GM21786 (cell line): ENCODE results near the gene TTC7B.

Experiments used
- ATAC-seq: cut with Tn5 transposase; IDR thresholded peaks from one replicate; pipeline ENCODE4 v1.9.1; 2021; ENCODE audit not compliant: unreplicated experiment

The TTC7B gene

DNA sequence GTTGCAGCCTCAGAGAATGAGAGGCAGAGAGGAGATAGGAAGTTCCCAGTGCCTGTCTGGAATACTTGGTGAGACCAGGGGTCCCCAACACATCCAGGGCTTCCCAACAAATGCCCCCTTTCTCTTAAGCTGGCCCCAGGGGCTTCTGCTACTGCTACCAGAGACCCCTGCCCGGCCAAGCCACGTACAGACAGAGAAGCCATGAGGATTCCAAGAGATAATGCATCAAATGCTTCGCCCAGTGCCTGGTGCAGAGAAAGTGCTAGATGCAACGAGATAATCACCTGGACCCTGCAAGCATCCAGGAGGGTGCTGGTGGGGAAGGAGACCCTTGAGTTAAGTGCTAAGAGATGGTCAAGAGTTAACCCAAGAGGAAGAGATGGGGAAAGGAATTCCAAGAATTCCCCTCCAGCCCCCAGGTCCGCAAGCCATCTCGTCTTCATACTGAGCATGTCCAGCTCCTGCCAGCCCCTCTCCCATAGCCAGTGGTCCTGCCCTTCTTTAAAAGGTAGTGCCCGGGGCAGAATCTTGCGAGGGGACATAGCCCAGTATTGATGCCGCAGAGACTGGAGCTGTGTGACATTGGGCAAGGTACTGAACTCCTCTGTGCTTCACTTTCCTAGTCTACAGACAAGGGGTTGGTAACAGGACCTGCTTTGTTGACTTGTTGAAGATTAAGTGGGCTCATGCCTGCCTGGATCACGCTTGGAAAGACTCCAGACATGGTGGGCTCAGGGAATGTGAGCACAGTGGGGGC, 316.1 kb downstream of the TTC7B start:
- no peak for ATAC-seq

DNA sequence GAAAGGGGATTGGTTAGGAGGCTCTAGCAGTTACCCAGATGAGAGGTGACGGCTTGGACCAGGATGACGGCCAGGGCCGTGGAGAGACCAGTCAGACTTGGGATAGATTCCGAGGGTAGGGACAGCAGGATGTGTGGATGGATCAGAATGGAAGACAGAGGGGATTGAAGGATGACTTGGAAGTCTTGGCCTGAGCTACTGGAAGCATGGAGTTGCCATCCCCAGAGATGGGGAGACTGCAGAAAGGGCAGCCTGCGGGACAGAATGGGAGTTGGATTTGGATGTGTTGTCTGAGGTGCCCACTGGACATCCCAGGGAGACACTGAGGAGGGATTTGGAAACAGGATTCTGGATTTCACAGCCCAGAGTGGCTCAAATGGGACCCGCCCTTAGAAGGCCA, 317.1 kb downstream of the TTC7B start:
- no peak for ATAC-seq

DNA sequence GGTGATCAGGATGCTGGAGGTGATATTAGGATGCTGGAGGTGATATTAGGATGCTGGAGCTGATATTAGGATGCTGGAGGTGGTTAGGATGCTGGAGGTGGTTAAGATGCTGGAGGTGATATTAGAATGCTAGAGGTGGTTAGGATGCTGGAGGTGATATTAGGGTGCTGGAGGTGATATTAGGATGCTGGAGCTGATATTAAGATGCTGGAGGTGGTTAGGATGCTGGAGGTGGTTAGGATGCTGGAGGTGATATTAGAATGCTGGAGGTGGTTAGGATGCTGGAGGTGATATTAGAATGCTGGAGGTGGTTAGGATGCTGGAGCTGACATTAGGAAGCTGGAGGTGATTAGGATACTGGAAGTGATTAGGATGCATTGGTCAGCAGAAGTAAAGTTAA, 318.0 kb downstream of the TTC7B start:
- ATAC-seq, result no peak

DNA sequence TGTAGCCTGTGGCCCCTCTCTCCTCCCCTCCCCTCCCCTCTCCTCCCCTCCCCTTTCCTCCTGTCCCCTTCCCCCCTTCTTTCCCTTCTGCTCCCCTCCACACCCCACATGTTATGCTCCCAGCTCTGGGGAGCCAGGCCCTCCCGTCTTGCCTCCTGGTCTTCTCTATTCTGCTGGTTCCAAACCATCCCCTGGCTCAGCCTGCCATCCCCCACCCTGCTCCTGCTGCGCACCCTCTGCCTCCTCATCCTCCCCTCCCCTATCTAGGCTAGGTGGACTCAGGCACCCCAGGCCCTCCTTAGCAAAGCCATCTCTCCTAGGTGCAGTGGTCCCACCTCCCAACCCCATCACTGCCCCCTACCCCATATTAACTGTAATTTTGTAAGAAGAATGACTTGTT, 319.9 kb downstream of the TTC7B start:
- no peak for ATAC-seq

DNA sequence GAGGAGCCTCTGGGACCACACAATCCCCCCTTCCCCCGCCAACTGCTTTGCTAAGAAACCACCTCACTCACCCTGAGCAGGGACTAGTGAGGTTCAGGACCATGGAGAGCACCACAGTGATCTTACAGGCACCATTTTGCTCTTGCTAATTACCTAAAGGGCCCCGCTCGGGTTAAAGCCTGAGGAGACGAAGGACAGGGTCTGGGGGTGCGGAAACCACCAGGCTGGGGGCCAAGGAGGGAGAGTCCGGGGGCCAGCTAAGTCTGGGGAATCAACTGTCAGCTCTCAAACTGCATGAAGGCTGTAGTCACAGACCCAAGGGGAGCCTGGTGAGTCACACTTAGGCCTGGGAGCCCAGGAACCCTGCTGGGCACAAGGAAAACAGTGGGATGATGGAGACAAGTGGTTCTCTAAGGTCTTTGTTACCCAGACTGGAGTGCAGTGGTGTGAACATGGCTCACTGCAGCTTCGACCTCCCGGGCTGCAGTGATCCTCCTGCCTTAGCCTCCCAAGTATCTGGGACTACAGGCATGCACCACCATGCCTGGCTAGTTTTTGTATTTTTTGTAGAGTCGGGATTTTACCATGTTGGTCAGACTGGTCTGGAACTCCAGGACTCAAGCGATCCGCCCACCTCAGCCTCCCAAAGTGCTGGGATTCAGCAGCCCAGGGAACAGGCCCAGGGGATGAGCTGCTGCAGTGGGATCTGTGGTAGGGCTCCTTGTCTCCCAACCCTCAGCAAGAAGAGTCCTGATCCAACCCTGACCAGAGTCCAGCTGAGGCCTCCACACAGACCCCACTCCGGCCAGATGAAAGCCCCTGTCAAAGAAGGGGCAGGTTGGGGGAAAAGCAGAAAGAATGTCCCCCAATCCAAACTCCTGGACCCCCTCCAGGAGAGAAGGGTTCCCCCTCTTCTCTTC, 320.6 kb downstream of the TTC7B start:
- no peak for ATAC-seq

DNA sequence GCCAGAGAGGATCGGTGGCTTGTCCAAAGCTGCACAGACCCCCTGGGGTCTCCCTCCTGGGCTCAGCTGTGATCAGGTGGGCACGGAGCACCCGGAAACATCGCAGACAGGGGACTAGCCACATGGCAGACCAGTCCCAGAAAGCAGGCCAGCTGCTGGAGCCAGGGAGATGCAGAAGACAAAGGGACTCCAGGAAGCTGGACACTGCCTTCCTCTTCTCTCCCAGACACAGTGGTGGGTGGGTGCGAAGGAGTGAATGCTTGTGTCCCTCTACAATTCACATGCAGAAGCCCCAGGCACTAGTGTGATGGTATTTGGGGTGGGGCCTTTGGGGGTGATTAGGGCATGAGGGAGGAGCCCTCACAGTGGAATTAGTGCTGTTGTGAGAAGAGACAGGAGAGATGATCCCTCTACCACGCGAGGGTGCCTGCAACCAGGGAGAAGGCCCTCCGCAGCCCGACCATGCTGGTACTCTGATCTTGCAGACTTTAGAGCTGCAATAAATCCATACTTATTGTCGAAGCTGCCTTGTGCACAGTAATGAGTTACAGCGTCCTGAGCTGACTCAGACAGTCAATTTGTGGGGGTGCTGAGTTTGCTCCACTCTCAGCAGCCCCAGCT, 324.2 kb downstream of the TTC7B start:
- ATAC-seq, result no peak

DNA sequence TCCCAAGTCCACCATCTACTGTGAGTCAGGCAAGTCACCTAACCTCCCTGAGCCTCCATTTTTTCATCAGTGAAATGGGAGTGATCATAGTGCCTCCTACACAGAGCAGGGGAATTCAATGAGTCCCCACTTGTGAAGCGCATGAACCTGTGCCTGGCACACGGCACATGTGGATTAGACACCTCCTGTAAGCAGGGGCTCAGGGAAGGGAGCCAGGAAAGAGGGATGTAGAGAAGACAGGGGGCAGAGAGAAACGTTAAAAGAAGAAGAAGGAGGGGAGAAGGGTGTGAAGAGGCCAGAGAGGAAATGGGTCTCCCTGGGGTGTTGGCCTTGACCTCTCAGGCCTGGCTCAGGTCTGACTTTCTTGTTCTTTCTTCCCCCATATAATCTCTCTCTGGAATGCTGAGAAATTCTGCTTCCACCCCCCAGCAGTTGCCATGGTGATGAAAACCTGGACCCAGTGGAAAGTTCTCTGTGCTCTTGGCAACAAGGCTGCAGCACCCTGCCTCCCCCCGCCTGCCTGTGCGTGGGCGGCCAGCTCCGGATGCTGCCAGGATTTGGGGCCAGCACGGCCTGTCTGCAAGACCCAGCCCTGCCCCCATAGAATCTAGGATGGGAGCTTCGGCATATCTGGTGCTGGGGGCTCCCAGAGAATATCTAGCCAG, 324.9 kb downstream of the TTC7B start:
- no peak for ATAC-seq

DNA sequence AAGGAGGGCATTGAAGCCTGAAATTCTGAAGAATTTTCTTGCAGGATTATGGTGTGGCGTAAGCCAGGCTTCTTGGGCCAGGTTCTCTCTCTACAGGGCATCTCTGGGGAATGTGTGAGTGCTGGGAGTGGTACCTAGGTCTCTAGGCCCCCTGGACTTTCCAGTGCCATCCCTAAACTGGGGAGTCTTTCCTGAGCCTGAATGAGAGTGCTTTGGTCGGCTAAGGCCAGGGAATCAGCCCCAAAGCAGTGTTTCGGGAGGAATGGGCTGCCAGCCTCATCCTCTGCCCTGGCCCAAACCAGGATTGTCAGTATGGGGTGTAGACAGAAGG, 325.5 kb downstream of the TTC7B start:
- ATAC-seq, result no peak

DNA sequence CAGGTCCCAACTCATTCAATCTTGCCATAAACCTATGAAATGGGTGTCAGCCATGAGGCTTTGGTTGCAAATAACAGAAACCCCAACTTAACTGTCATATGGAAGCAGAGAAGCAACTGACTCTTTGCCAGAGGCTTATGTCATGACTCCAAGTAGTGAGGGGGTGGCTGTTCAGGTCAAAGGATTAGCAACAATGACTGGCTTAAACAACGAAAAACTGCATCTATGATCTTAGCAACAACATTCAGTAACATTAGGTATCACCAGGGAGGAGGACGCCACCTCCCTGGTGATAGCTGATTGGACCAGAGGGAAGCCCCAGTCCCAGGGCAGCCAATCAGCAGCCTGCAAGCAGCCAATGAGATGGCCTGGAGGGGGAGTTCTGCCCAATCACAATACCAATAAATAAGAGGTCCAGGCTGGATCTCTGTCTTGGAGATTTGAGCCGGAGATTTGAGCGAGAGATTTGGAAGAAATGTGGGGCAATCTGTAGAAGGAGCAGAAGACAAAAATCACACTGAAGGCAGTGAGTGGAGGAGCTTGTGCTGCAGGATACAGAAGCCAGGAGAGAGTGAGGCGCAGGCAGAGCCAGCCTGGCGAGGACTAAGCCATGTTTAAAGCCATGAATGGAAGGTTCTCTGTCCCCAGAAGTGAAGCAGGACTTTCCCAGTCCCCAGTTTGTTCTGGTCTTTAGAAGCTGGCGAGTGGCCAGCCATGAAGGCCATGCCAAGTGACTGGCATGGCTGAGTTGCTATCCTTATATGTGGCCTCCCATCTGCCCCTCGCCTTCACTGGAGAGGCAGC, 326.1 kb downstream of the TTC7B start:
- no peak for ATAC-seq

DNA sequence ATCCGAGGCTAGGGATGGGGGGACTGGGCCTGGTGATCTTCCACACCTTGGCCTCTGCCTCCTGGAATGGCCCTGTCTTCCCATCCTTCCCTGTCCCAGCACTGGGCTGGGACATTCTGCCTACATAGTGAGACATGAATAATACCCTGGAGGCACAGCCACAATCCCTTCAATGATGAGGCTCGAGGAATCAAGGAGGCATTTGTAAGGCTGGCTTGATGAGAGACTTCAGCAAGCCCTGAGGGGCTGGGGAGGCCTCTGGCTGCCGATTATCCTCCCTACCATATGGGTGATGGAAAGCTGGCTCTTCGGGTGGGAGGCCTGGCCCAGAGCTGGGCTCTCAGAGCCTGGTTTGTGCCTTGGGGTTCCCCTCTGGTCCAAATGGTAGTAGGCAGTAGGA, 326.9 kb downstream of the TTC7B start:
- no peak for ATAC-seq

DNA sequence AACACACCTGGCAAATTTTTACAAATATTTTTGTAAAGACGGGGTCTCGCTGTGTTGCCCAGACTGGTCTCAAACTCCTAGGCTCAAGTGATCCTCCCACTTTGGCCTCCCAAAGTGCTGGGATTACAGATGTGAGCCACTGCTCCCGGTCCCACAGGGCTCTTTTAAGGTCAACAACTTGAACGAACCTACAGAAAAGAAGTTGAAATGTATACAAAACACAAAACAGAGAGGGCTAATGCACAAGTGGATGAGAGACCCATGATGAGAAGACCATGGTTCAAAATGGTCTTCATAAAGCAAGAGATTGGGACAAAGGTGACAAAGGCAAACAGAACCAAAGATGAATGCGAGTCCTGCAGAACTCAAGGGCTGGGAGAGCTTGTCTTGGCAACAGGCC, 328.0 kb downstream of the TTC7B start:
- no peak for ATAC-seq

DNA sequence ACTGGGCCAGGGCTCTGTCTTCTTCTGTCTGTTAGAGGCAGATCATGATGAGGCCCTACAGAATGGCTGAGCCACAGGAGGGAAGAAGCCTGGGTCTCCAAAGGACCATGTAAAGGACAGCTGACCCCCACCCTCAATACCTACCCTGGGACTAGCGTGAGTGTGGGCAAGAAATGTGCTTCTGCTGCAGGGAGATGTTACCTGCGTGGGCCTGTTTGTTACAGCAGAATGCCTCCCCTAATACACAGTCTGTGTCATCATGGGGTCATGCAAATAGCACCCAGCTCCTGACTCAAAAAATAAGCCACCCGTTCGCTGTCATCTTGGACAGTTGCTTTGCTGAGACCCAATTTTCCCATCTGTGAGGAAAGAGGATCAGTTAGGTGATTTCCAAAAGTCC, 328.8 kb downstream of the TTC7B start:
- no peak for ATAC-seq

DNA sequence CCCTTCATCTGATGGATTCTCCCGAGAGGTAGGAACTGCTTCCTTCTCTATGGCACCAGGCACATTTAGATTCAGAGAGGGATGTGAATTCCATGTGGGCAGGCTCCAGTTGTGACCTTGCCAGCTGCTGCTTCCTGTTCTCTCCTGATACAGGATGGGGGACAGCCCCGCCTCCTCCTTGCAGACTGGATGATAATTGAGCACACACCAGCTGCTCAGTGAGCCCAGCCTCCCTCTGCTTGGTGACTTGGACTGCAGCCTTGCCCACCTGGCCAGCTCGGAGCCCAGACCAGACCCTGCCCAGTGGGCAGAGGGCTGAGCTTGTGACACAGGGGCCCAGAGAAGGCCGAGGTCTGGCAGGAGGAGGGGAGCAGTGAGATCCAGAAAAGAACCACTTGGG, 329.2 kb downstream of the TTC7B start:
- no peak for ATAC-seq

DNA sequence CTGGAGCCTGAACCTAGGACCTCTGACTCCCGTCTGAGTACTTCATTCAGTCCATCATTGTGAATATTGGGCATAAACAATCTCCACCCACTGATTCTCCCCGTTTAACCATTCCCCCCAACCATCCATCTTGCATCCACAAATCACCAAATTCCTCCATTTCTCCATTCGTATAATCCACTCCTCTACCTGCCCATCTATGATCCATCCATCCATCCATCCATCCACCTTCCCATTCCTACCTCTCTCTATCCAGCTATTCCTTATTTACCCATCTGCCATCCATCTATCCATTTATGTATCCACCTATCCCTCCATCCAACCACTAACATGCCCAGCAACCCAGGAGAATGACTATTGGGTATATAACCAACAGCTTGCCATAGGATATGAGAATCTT, 331.9 kb downstream of the TTC7B start:
- ATAC-seq, result no peak

DNA sequence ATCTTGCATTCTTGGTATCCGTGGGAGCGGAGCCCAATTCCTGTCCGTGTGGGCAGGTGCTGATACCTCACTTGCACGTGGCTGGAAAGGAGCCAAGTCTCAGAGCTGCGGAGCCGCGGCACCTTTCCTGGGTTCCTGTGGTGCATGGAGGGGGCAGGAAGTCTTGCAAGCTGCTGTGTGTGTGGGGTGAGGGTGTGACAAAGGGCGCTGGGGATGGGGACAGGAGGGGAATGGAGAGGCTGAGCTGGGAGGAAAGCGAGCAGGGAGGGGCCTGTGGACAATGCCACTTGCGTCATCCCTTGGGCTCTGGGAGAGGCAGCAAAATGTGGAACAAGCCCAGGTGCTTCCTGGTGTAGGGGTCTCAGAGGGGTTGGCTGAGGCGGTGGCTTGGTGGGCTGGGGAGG, 332.7 kb downstream of the TTC7B start:
- ATAC-seq, result no peak

DNA sequence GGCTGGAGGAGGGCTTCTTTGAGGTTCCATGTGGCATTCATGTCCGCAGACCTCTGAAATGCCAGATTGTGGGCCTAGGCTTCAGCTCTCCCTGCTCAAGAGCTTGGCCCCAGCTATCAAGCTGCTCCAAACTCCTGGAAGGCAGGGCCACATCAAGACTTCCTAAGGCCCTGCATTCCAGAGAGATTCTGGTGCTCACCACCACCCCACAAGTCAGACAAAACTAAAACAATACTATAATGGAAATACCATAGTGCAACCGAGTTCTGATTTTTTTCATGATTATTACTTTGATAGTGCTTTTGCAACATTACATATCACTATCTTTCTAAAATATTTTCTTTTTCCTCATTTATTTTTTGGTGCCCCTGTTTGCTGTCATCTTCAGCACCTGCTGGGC, 333.1 kb downstream of the TTC7B start:
- no peak for ATAC-seq

DNA sequence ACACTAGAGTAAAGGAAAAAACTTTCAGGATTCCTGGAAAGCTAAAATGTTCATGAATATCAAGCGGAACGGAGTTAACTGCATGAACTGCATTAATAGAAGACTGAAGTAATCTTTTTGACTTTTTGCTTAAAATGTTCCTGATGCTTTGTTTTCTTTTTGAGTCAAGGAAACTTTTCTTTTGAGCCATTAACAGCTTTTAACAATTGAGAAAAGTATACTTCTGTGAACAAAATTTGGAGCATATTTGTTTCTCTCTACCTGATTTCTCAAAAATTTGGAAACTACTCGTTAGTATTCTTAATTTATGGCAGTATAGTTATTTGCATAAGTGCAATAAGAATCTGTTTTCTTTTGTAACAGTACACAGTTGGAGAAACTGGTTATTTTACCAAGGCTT, 340.9 kb downstream of the TTC7B start:
- no peak for ATAC-seq
